Measurements from ENCODE around the gene CMTM7. TPM values are rescaled to one million over a fixed set of nuclear protein-coding genes. Genes with fewer than 3 reads are reported as not detected.

Gene CMTM7
- total and polyA plus RNA-seq, 10 of the 15 experiments (the other 5 are each of a cell fraction or from before 2014, with no cell fraction given), result 3.7 to 36.4 (median 14.7) TPM

- TF ChIP-seq HCFC1 (IDR thresholded peaks at IDR 0.05; ENCODE audit: low read length) (no peak), EP300 (IDR thresholded peaks at IDR 0.05; ENCODE audit: borderline replicate concordance in 1 of 2, control insufficient read depth in 1 of 2, low read depth in 2 of 2, low read length in 2 of 2) (peak; percentile 74 to 83; a peak in 3 of 4 replicates), RFX5 (IDR thresholded peaks at IDR 0.05; ENCODE audit: low read depth, low read length) (no peak), HDGF (IDR thresholded peaks at IDR 0.05) (peak; percentile 34; the same call in 1 of the 2 replicates), RUNX3 (IDR thresholded peaks at IDR 0.05; ENCODE audit: low read length) (peak; percentile 97), NR2F1 (conservative IDR thresholded peaks at IDR 0.05) (peak; percentile 53; the same call in 1 of the 2 replicates), TCF12 (IDR thresholded peaks at IDR 0.05; ENCODE audit: low read depth, low read length) (0 out of 2 replicates have a peak, but pooled peaks have one; percentile 37), ZNF217 (IDR thresholded peaks at IDR 0.05) (0 out of 2 replicates have a peak, but pooled peaks have one; percentile 45), ZBTB4 (CRISPR knock-in tag; IDR thresholded peaks at IDR 0.05) (no peak), ZNF274 (IDR thresholded peaks at IDR 0.05; ENCODE audit: insufficient read depth, insufficient read length) (no peak), SUZ12 (IDR thresholded peaks at IDR 0.05; ENCODE audit: unreplicated experiment) (no peak), CHD2 (IDR thresholded peaks at IDR 0.05; ENCODE audit: borderline replicate concordance, low read depth, low read length) (peak; percentile 39; the same call in 1 of the 2 replicates), CHD4 (IDR thresholded peaks at IDR 0.05) (no peak)
- TF ChIP-seq, protein P1, sequence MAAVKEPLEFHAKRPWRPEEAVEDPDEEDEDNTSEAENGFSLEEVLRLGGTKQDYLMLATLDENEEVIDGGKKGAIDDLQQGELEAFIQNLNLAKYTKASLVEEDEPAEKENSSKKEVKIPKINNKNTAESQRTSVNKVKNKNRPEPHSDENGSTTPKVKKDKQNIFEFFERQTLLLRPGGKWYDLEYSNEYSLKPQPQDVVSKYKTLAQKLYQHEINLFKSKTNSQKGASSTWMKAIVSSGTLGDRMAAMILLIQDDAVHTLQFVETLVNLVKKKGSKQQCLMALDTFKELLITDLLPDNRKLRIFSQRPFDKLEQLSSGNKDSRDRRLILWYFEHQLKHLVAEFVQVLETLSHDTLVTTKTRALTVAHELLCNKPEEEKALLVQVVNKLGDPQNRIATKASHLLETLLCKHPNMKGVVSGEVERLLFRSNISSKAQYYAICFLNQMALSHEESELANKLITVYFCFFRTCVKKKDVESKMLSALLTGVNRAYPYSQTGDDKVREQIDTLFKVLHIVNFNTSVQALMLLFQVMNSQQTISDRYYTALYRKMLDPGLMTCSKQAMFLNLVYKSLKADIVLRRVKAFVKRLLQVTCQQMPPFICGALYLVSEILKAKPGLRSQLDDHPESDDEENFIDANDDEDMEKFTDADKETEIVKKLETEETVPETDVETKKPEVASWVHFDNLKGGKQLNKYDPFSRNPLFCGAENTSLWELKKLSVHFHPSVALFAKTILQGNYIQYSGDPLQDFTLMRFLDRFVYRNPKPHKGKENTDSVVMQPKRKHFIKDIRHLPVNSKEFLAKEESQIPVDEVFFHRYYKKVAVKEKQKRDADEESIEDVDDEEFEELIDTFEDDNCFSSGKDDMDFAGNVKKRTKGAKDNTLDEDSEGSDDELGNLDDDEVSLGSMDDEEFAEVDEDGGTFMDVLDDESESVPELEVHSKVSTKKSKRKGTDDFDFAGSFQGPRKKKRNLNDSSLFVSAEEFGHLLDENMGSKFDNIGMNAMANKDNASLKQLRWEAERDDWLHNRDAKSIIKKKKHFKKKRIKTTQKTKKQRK (IDR thresholded peaks at IDR 0.05; ENCODE audit: low read depth, low read length), result no peak
- TF ChIP-seq, protein P2, sequence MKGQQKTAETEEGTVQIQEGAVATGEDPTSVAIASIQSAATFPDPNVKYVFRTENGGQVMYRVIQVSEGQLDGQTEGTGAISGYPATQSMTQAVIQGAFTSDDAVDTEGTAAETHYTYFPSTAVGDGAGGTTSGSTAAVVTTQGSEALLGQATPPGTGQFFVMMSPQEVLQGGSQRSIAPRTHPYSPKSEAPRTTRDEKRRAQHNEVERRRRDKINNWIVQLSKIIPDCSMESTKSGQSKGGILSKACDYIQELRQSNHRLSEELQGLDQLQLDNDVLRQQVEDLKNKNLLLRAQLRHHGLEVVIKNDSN (IDR thresholded peaks at IDR 0.05; ENCODE audit: borderline replicate concordance, extremely low read length, insufficient read depth, low read depth, low read length), result no peak
Measured at GRCh38 chr3:32493437-32494414, 102.1 kb downstream of the CMTM7 start (continued).
